Thyroid gland (tissue), 4 donors: ENCODE measurements around the gene ZNF408.

ENCODE experiments used
- CTCF ChIP-seq, 6 experiments: fragments of 200-600 bp in 3 of 6; fragments of 450-650 bp in 3 of 6; sonication (generic) in 3 of 6; IDR thresholded peaks; one replicate each; pipeline ENCODE4 v1.5.1; 2016 to 2019; ENCODE audit warnings: antibody characterized with exemption in 6 of 6, mild to moderate bottlenecking in 2 of 6, inconsistent platforms in 1 of 6, moderate library complexity in 1 of 6
- POLR2A ChIP-seq, 2 donors: fragments of 450-650 bp; IDR thresholded peaks; one replicate each; pipeline ENCODE4 v1.6.1; 2017; ENCODE audit warnings: antibody characterized with exemption in 2 of 2, mild to moderate bottlenecking in 2 of 2, moderate library complexity in 1 of 2

GRCh38 chr11:46718155-46719019 is 17.6 kb downstream of the ZNF408 start:
- TF ChIP-seq POLR2A (IDR thresholded peaks at IDR 0.05) (no peak), CTCF (IDR thresholded peaks at IDR 0.05) (no peak)
